Measurements from ENCODE around the gene PCP4L1.

PCP4L1 gene

DNA sequence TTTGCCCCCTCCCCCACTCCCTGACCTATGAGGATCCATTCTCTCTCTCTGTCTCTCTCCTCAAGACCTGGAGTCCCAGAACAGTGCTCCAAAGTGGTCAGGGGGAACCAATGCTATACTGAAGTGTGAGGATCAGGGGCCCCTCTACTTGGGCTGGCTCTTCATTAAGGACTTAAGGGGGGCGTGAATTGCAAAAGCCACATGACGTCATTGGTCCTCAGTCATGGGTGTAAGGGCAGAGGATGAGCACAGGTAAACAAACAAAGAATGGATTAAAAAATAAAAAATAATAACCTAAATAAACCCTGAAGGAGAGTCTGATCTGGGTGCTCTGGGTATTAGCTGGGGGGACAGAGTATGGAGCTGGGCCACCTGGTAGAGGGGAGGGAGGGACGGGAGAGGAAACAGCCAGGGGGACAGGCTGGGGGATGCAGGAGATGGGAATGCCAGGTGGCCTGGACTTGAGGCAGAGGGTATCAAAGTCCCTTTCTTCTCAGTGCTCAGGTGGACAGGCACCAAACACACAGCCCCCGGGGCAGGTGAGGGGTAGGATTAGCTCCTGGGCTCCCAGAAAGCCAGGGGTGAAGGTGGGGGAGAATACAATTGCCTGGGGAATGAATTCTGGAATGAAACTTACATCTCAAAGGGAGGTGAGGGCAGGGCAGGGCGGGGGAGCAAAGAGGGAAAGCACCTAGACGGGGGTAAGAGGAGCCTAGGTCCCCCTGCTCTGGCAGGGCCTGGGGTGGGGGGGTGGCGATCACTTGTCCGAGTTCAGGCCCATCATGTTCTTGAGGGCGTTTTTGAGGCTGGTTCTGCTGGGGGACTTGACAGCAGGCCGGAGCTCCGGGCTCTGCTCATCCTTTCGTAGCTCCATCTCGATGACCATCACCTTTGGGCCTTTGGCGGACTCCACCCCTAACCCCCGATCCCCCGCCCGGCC is 46.7 kb downstream of the PCP4L1 start:
- Histone ChIP-seq H3K36me3 (ENCODE audit: control insufficient read depth, insufficient read depth, low read length) (no peaks in the 10 kb centered on the region), H3K4me1 (peaks cover 4% of the 10 kb centered on the region), H3K4me3 (ENCODE audit: low read depth, low read length) (peak overlapping the region; percentile 90), H3K4me2 (ENCODE audit: low read length) (peak overlapping the region; percentile 83), H3K79me2 (no peaks in the 10 kb centered on the region), H2AFZ (peak overlapping the region; percentile 85), H3K27ac (peak overlapping the region; percentile 47), H3K9me3 (ENCODE audit: control insufficient read depth, low read length) (no peaks in the 10 kb centered on the region), H3K9ac (no peak overlapping the region), H3K27me3 (ENCODE audit: control insufficient read depth, insufficient read depth, low read length) (no peaks in the 10 kb centered on the region)
- TF ChIP-seq, protein P1, sequence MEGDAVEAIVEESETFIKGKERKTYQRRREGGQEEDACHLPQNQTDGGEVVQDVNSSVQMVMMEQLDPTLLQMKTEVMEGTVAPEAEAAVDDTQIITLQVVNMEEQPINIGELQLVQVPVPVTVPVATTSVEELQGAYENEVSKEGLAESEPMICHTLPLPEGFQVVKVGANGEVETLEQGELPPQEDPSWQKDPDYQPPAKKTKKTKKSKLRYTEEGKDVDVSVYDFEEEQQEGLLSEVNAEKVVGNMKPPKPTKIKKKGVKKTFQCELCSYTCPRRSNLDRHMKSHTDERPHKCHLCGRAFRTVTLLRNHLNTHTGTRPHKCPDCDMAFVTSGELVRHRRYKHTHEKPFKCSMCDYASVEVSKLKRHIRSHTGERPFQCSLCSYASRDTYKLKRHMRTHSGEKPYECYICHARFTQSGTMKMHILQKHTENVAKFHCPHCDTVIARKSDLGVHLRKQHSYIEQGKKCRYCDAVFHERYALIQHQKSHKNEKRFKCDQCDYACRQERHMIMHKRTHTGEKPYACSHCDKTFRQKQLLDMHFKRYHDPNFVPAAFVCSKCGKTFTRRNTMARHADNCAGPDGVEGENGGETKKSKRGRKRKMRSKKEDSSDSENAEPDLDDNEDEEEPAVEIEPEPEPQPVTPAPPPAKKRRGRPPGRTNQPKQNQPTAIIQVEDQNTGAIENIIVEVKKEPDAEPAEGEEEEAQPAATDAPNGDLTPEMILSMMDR (IDR thresholded peaks at IDR 0.05): no peak

DNA sequence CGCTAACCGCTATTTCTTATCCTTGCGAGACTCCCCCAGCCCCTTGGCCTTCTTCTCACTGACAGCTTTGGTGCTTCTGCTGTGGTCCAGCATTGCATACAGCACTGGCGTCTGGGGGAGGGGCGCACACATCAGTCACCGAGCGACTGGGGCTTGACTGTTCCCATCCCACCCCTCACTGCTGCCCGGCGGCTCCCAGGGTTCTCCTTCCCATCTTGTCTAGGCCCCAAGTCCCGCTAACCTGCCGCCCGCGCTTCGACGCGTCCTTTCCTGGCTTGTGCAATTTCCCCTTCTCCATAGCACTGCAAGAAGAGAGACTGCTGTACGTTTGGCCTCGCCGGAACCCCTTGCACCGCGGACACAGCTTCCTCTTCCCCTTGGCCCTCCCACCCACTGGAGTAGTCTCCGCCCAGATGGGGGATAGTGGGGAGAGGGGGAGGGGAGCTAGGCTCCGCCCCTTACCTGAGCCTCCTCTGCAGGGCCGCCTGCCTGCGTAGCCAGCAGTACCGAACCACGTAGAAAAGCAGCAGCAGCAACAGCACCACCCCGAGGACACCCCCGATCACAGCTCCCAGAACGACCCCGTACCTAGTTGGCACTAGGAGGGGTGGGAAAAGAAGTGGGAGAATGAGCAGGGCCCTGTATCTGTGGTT is 47.4 kb downstream of the PCP4L1 start:
- Histone ChIP-seq H3K4me1 (peaks cover 4% of the 10 kb centered on the region), H3K79me2 (no peaks in the 10 kb centered on the region), H3K27ac (peak overlapping the region; percentile 47), H2AFZ (peak overlapping the region; percentile 85), H3K36me3 (ENCODE audit: control insufficient read depth, insufficient read depth, low read length) (no peaks in the 10 kb centered on the region), H3K4me3 (ENCODE audit: low read depth, low read length) (peak overlapping the region; percentile 90), H3K9me3 (ENCODE audit: control insufficient read depth, low read length) (no peaks in the 10 kb centered on the region), H3K9ac (no peak overlapping the region), H3K4me2 (ENCODE audit: low read length) (peak overlapping the region; percentile 83), H3K27me3 (ENCODE audit: control insufficient read depth, insufficient read depth, low read length) (no peaks in the 10 kb centered on the region)
- TF ChIP-seq, protein P1 (IDR thresholded peaks at IDR 0.05): peak; percentile 23

DNA sequence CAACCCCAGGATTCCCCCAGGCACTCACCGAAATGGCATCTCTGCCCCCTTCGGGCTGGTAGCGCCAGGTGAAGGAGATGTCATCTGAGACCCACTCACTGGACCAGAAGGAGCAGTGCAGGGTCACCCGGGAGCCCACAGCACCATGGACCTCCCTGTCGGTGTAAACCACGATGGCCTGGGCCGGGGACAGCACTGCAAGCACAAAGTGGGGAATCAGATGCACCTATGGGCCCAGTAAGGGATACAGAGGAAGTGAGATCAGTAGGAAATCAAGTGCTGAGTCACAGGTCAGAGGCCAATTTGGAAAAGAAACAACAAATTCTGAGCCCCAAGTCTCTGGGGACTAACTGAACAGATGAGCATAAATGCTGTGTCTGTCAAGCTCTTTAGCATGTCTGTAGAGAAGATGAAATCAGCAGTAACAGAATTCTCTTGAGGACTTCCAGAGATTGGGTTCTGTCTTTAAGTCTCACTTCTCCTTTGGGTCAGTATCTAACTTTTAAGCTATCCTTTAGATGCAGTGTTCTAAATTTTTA is 48.8 kb downstream of the PCP4L1 start:
- Histone ChIP-seq H3K4me3 (ENCODE audit: low read depth, low read length) (no peak overlapping the region), H3K4me2 (ENCODE audit: low read length) (no peak overlapping the region), H2AFZ (peak overlapping the region; percentile 29), H3K9ac (no peak overlapping the region), H3K27me3 (ENCODE audit: control insufficient read depth, insufficient read depth, low read length) (no peaks in the 10 kb centered on the region), H3K9me3 (ENCODE audit: control insufficient read depth, low read length) (no peaks in the 10 kb centered on the region), H3K4me1 (peaks cover 4% of the 10 kb centered on the region), H3K36me3 (ENCODE audit: control insufficient read depth, insufficient read depth, low read length) (no peaks in the 10 kb centered on the region), H3K27ac (peak overlapping the region; percentile 51), H3K79me2 (no peaks in the 10 kb centered on the region)
- TF ChIP-seq, protein P1 (IDR thresholded peaks at IDR 0.05): no peak

DNA sequence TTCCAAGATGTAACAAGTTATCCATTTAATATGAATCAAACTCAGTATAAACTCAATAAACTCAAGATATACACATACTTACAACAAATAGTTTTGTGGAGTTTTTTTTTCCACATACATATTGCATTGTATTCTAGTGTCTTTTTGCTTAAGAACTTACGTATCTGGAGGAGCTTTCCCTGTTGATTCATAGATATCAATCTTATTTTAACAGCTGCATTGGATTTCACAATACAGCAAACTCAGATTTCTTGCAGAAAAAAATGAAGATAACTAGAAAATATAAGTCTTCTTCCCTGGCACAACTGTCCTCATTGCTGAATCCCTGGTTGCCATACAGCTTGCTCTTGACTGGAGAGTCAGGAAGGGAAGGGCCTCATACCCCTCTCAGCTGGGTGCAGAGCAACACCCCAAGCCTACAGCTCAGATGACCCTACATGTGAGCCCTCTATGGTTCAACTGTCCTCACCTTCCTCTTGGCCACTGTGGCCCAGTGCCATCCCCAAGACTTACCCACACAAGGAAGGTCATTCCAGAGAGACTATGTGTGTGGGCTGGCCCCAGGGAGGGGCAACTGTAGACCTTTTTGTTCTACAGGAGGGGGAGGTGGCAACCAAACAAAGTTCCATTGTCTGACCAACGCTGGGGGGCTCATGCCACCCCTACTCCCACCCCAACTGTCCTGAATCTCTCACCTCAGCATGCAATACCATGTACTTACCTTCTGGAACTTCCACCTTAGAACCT is 49.5 kb downstream of the PCP4L1 start:
- TF ChIP-seq, protein P1 (IDR thresholded peaks at IDR 0.05): no peak
- Histone ChIP-seq H3K27me3 (ENCODE audit: control insufficient read depth, insufficient read depth, low read length) (no peaks in the 10 kb centered on the region), H3K4me2 (ENCODE audit: low read length) (no peak overlapping the region), H3K27ac (no peak overlapping the region), H3K79me2 (no peaks in the 10 kb centered on the region), H3K9me3 (ENCODE audit: control insufficient read depth, low read length) (no peaks in the 10 kb centered on the region), H3K36me3 (ENCODE audit: control insufficient read depth, insufficient read depth, low read length) (no peaks in the 10 kb centered on the region), H3K4me1 (peaks cover 4% of the 10 kb centered on the region), H3K4me3 (ENCODE audit: low read depth, low read length) (no peak overlapping the region), H3K9ac (no peak overlapping the region), H2AFZ (no peak overlapping the region)
